Ureter (tissue), 1 donor: ENCODE measurements around the gene CRYBA2. TPM values are rescaled to one million over a fixed set of nuclear protein-coding genes. Genes with fewer than 3 reads are reported as not detected.

Source experiments
- DNase-seq: peaks from one replicate; pipeline ENCODE4 v3.0.0-alpha.2; 2020; ENCODE audit warnings: low spot score
- total RNA-seq: library from RNA; stranded (reverse); gene quantifications from one replicate; pipeline ENCODE4 v1.2.4, GENCODE V29; 2023
- donor health status: DM: yes; HTN: yes; CAD: no.

Gene CRYBA2
- total RNA-seq, 1 donor from 2014 or later, result not detected

- no peak for DNase-seq
Measured at GRCh38 chr2:218999021-218999880, 6.0 kb upstream of the CRYBA2 start.

GRCh38 chr2:218998414-218999002 is 5.3 kb upstream of the CRYBA2 start:
- no peak for DNase-seq

GRCh38 chr2:218997731-218998130 is 4.5 kb upstream of the CRYBA2 start:
- no peak for DNase-seq

GRCh38 chr2:218996937-218997336 is 3.7 kb upstream of the CRYBA2 start:
- DNase-seq, result no peak

GRCh38 chr2:218995972-218996711 is 2.9 kb upstream of the CRYBA2 start:
- DNase-seq, result peak; percentile 82

GRCh38 chr2:218995561-218995960 is 2.3 kb upstream of the CRYBA2 start:
- DNase-seq, result no peak

- no peak for DNase-seq
Measured at GRCh38 chr2:218992703-218993344, 398 bp downstream of the CRYBA2 start.

GRCh38 chr2:218992196-218992595 is 1.0 kb downstream of the CRYBA2 start:
- DNase-seq, result no peak

- DNase-seq, result no peak
Measured at GRCh38 chr2:218991674-218992168, 1.5 kb downstream of the CRYBA2 start.

GRCh38 chr2:218990612-218991011 is 2.6 kb downstream of the CRYBA2 start:
- no peak for DNase-seq

- DNase-seq, result no peak
Measured at GRCh38 chr2:218990052-218990451, 3.2 kb downstream of the CRYBA2 start.

GRCh38 chr2:218988650-218989049 is 4.6 kb downstream of the CRYBA2 start:
- no peak for DNase-seq

GRCh38 chr2:218988164-218988563 is 5.1 kb downstream of the CRYBA2 start:
- no peak for DNase-seq

- no peak for DNase-seq
Measured at GRCh38 chr2:218986148-218986761, 7.0 kb downstream of the CRYBA2 start.

- DNase-seq, result no peak
Measured at GRCh38 chr2:218985325-218986091, 7.7 kb downstream of the CRYBA2 start.

GRCh38 chr2:218985021-218985324 is 8.2 kb downstream of the CRYBA2 start, which contains the start of gene FEV:
FEV (minus strand) TSS chr2:218985184; CDS start chr2:218985075, 109 bp downstream.
- DNase-seq, result no peak

GRCh38 chr2:218984239-218985020 is 8.8 kb downstream of the CRYBA2 start:
- no peak for DNase-seq

- no peak for DNase-seq
Measured at GRCh38 chr2:218983934-218984238, 9.3 kb downstream of the CRYBA2 start.

- DNase-seq, result no peak
Measured at GRCh38 chr2:218983263-218983933, 9.8 kb downstream of the CRYBA2 start.
